HepG2 (cell line): Measurements from ENCODE around the gene SMG5. TPM values are rescaled to one million over a fixed set of nuclear protein-coding genes. Genes with fewer than 3 reads are reported as not detected.

Experiments used
- FOXK2 ChIP-seq: fragments of 450-650 bp; IDR thresholded peaks from 2 replicates; pipeline ENCODE4 v1.6.1; 2016
- HHEX ChIP-seq: IDR thresholded peaks from 2 replicates; pipeline ENCODE4 v1.6.1; 2016; ENCODE audit warnings: control low read depth
- KDM5B ChIP-seq: sonication (generic); formaldehyde crosslinking; IDR thresholded peaks from 2 replicates; pipeline ENCODE4 v1.4.0; 2020; ENCODE audit warnings: missing genetic modification reagents, mild to moderate bottlenecking, borderline replicate concordance
- MED1 ChIP-seq: sonication (generic); formaldehyde crosslinking; IDR thresholded peaks from 2 replicates; pipeline ENCODE4 v1.4.0; 2020; ENCODE audit warnings: missing genetic modification reagents
- REL ChIP-seq: sonication (generic); formaldehyde crosslinking; conservative IDR thresholded peaks from 2 replicates; pipeline ENCODE4 v1.8.0; 2022; ENCODE audit warnings: mild to moderate bottlenecking, missing genetic modification reagents, moderate library complexity
- SMAD3 ChIP-seq: sonication (generic); formaldehyde crosslinking; IDR thresholded peaks from 2 replicates; pipeline ENCODE4 v1.4.0; 2020; ENCODE audit warnings: missing genetic modification reagents
- ZC3H13 ChIP-seq: sonication (generic); formaldehyde crosslinking; IDR thresholded peaks from 2 replicates; pipeline ENCODE4 v1.8.1; 2023; ENCODE audit warnings: mild to moderate bottlenecking, missing genetic modification reagents, moderate library complexity
- ZNF136 ChIP-seq: sonication (generic); formaldehyde crosslinking; IDR thresholded peaks from 2 replicates; pipeline ENCODE4 v1.8.1; 2022; ENCODE audit warnings: low read depth, mild to moderate bottlenecking, moderate library complexity, missing genetic modification reagents
- ZNF552 ChIP-seq: sonication (generic); formaldehyde crosslinking; IDR thresholded peaks from 2 replicates; pipeline ENCODE4 v1.9.0; 2022; ENCODE audit warnings: missing genetic modification reagents, mild to moderate bottlenecking, borderline replicate concordance
- ZNF558 ChIP-seq: sonication (generic); formaldehyde crosslinking; IDR thresholded peaks from 2 replicates; pipeline ENCODE4 v1.9.0; 2022; ENCODE audit warnings: mild to moderate bottlenecking, missing genetic modification reagents, borderline replicate concordance
- ZNF570 ChIP-seq: sonication (generic); formaldehyde crosslinking; IDR thresholded peaks from 2 replicates; pipeline ENCODE4 v1.4.0; 2020; ENCODE audit warnings: mild to moderate bottlenecking, missing genetic modification reagents, borderline replicate concordance
- ZNF761 ChIP-seq: sonication (generic); formaldehyde crosslinking; conservative IDR thresholded peaks from 2 replicates; pipeline ENCODE4 v1.4.0; 2020; ENCODE audit warnings: mild to moderate bottlenecking, missing genetic modification reagents
- polyA plus RNA-seq, 8 experiments: library from polyadenylated mRNA; depleted of rRNA in 3 of 8; stranded (reverse) in 7 of 8; unstranded in 1 of 8; fragments of >200 nt; fragmentation: Illumina TruSeq in 4 of 8; extraction: Trizol in 4 of 8; gene quantifications; 2 replicates each; pipeline versions ENCODE4 v1.2.1 to v1.2.3, GENCODE V29; 2011 to 2016; ENCODE audit warnings: low read depth in 4 of 8, missing spikeins in 1 of 8, mixed read lengths in 1 of 8; ENCODE audit not compliant: insufficient read depth in 1 of 8
- total RNA-seq, 5 experiments: library from RNA; depleted of rRNA; stranded (reverse); fragments of >200 nt; fragmentation: Illumina TruSeq; extraction: Trizol; gene quantifications; 2 replicates each; pipeline ENCODE4 v1.2.3, GENCODE V29; 2016; ENCODE audit warnings: low read depth in 1 of 5
- TF ChIP-seq, protein P1 (sequence below): sonication (generic); formaldehyde crosslinking; IDR thresholded peaks from 2 replicates; pipeline ENCODE4 v1.9.0; 2021; ENCODE audit warnings: mild to moderate bottlenecking, missing genetic modification reagents
- TF ChIP-seq, protein P2 (sequence below): sonication (generic); formaldehyde crosslinking; IDR thresholded peaks from 2 replicates; pipeline ENCODE4 v1.4.0; 2020; ENCODE audit warnings: missing genetic modification reagents
- TF ChIP-seq, protein P3 (sequence below): sonication (generic); formaldehyde crosslinking; IDR thresholded peaks from 2 replicates; pipeline ENCODE4 v1.8.1; 2022; ENCODE audit warnings: low read depth, mild to moderate bottlenecking, missing genetic modification reagents
- TF ChIP-seq, protein P4 (sequence below): sonication (generic); formaldehyde crosslinking; IDR thresholded peaks from 2 replicates; pipeline ENCODE4 v1.5.0; 2020; ENCODE audit warnings: mild to moderate bottlenecking, missing genetic modification reagents
- TF ChIP-seq, protein P5 (sequence below): sonication (generic); formaldehyde crosslinking; IDR thresholded peaks from 2 replicates; pipeline ENCODE4 v1.5.1; 2020; ENCODE audit warnings: missing genetic modification reagents, mild to moderate bottlenecking, borderline replicate concordance

SMG5 gene
- total and polyA plus RNA-seq, 2 of the 13 experiments (the other 11 are each of a cell fraction or from before 2014, with no cell fraction given): 50.5 to 84.0 TPM

DNA sequence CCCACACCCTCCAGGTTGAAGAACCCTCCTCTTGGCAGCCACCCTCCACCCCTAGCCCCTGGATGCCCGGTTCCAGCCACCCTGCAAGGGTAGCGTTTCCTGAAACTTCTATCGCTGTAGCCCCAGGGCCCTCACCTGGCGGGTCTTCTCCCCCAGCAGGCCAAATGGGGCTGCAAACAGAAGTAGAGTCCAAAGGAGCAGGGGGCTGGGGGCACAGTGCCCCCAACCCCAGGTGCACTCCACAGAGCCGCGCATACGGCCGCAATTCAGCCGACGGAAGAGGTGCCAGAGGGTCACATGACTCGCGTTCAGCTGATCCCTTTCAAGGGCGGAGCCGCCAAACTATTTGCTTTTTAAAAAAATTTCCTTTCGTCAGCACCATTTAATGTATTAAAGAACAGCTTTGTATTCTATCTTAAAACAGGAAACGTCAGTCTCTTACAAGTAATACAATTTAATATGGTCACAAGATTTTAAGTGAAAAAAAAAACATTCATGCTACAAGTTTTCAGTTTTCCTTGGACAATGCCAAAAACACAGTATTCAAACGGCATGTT, 12.8 kb upstream of the SMG5 start, which contains the start of gene GLMP (continued):
- no peak for TF ChIP-seq MED1 (CRISPR knock-in tag)
- TF ChIP-seq ZNF558 (CRISPR knock-in tag): no peak
- no peak for TF ChIP-seq ZNF552 (CRISPR knock-in tag)
- no peak for TF ChIP-seq ZNF136
- TF ChIP-seq ZNF570 (CRISPR knock-in tag): no peak
- TF ChIP-seq ZNF761 (CRISPR knock-in tag): peak; percentile 62; the same call in 1 of the 2 replicates
- no peak for TF ChIP-seq ZC3H13 (CRISPR knock-in tag)
- no peak for TF ChIP-seq FOXK2
- TF ChIP-seq SMAD3 (CRISPR knock-in tag): no peak
- TF ChIP-seq, protein P1, sequence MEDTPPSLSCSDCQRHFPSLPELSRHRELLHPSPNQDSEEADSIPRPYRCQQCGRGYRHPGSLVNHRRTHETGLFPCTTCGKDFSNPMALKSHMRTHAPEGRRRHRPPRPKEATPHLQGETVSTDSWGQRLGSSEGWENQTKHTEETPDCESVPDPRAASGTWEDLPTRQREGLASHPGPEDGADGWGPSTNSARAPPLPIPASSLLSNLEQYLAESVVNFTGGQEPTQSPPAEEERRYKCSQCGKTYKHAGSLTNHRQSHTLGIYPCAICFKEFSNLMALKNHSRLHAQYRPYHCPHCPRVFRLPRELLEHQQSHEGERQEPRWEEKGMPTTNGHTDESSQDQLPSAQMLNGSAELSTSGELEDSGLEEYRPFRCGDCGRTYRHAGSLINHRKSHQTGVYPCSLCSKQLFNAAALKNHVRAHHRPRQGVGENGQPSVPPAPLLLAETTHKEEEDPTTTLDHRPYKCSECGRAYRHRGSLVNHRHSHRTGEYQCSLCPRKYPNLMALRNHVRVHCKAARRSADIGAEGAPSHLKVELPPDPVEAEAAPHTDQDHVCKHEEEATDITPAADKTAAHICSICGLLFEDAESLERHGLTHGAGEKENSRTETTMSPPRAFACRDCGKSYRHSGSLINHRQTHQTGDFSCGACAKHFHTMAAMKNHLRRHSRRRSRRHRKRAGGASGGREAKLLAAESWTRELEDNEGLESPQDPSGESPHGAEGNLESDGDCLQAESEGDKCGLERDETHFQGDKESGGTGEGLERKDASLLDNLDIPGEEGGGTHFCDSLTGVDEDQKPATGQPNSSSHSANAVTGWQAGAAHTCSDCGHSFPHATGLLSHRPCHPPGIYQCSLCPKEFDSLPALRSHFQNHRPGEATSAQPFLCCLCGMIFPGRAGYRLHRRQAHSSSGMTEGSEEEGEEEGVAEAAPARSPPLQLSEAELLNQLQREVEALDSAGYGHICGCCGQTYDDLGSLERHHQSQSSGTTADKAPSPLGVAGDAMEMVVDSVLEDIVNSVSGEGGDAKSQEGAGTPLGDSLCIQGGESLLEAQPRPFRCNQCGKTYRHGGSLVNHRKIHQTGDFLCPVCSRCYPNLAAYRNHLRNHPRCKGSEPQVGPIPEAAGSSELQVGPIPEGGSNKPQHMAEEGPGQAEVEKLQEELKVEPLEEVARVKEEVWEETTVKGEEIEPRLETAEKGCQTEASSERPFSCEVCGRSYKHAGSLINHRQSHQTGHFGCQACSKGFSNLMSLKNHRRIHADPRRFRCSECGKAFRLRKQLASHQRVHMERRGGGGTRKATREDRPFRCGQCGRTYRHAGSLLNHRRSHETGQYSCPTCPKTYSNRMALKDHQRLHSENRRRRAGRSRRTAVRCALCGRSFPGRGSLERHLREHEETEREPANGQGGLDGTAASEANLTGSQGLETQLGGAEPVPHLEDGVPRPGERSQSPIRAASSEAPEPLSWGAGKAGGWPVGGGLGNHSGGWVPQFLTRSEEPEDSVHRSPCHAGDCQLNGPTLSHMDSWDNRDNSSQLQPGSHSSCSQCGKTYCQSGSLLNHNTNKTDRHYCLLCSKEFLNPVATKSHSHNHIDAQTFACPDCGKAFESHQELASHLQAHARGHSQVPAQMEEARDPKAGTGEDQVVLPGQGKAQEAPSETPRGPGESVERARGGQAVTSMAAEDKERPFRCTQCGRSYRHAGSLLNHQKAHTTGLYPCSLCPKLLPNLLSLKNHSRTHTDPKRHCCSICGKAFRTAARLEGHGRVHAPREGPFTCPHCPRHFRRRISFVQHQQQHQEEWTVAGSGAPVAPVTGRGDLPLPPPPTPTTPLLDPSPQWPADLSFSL (CRISPR knock-in tag): no peak
- TF ChIP-seq KDM5B (CRISPR knock-in tag): no peak
- TF ChIP-seq, protein P2, sequence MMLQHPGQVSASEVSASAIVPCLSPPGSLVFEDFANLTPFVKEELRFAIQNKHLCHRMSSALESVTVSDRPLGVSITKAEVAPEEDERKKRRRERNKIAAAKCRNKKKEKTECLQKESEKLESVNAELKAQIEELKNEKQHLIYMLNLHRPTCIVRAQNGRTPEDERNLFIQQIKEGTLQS: no peak
- TF ChIP-seq, protein P3, sequence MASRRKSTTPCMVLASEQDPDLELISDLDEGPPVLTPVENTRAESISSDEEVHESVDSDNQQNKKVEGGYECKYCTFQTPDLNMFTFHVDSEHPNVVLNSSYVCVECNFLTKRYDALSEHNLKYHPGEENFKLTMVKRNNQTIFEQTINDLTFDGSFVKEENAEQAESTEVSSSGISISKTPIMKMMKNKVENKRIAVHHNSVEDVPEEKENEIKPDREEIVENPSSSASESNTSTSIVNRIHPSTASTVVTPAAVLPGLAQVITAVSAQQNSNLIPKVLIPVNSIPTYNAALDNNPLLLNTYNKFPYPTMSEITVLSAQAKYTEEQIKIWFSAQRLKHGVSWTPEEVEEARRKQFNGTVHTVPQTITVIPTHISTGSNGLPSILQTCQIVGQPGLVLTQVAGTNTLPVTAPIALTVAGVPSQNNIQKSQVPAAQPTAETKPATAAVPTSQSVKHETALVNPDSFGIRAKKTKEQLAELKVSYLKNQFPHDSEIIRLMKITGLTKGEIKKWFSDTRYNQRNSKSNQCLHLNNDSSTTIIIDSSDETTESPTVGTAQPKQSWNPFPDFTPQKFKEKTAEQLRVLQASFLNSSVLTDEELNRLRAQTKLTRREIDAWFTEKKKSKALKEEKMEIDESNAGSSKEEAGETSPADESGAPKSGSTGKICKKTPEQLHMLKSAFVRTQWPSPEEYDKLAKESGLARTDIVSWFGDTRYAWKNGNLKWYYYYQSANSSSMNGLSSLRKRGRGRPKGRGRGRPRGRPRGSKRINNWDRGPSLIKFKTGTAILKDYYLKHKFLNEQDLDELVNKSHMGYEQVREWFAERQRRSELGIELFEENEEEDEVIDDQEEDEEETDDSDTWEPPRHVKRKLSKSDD: no peak
- TF ChIP-seq REL (CRISPR knock-in tag): no peak
- TF ChIP-seq, protein P4, sequence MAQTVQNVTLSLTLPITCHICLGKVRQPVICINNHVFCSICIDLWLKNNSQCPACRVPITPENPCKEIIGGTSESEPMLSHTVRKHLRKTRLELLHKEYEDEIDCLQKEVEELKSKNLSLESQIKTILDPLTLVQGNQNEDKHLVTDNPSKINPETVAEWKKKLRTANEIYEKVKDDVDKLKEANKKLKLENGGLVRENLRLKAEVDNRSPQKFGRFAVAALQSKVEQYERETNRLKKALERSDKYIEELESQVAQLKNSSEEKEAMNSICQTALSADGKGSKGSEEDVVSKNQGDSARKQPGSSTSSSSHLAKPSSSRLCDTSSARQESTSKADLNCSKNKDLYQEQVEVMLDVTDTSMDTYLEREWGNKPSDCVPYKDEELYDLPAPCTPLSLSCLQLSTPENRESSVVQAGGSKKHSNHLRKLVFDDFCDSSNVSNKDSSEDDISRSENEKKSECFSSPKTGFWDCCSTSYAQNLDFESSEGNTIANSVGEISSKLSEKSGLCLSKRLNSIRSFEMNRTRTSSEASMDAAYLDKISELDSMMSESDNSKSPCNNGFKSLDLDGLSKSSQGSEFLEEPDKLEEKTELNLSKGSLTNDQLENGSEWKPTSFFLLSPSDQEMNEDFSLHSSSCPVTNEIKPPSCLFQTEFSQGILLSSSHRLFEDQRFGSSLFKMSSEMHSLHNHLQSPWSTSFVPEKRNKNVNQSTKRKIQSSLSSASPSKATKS (CRISPR knock-in tag): no peak
- TF ChIP-seq, protein P5, sequence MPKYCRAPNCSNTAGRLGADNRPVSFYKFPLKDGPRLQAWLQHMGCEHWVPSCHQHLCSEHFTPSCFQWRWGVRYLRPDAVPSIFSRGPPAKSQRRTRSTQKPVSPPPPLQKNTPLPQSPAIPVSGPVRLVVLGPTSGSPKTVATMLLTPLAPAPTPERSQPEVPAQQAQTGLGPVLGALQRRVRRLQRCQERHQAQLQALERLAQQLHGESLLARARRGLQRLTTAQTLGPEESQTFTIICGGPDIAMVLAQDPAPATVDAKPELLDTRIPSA (CRISPR knock-in tag): no peak
- no peak for TF ChIP-seq HHEX (CRISPR knock-in tag)
